CMK (cell line): Measurements from ENCODE around the gene GIGYF2.
A peak's percentile ranks its signal among the peaks of the same experiment; 100 is the strongest.
"Not testable (repeated sequence)": the region's sequence is repeated elsewhere in the genome, so short reads cannot be mapped to it uniquely, and the experiment has no call there.

Experiments
- DNase-seq: peaks from one replicate; pipeline ENCODE4 v3.0.0-alpha.2; 2010; ENCODE audit warnings: low read depth

GIGYF2 gene

DNA sequence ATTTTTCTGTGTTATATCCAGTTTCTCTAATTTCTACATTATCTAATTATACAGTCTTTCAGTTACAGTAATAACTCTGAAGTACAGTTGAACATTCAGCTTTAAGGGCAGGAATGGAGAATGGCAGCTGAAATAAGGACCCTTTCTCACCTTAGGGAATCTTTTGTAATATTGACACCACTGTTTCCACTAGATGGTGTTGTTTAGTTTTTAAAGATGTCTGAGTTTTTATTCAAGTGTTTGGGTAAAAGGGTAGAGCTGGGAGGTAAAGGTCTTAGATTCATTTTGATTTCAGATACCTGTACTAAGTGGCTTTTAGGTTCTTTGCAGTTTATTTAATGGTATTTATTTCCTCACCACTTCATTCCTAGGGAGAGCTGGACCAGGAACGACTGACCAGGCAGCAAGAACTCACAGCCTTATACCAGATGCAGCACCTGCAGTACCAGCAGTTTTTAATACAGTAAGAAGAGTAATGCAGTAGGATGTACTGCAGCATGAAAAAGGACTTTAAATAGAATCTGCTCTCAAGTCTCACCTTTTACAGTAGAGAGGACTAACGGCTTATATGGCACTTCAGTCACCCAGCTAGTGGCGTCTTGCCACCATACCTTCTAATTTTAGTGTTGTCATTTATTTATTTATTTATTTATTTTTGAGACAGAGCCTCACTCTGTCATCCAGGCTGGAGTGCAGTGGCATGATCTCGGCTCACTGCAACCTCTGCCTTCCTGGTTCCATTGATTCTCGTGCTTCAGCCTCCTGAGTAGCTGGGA is 112.4 kb downstream of the GIGYF2 start:
- DNase-seq = no peak

DNA sequence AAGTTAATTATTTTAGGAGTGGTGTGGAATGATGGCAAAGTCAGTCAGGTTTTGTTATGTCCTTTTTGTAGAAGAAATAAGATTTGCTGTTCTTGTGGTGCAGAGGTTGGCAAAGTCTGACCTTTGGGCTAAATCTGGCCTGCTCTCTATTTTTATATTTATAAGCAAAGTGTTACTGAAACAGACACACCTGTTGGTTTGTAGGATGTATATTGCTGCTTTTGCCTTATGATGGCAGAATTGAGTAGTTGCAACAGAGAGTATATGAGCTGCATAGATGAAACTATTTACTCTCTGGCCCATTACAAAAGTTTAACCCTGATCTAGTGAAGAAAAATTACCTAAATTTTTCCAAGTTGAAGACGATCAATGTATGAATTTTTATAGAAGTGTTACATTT is 113.3 kb downstream of the GIGYF2 start:
- no peak for DNase-seq

DNA sequence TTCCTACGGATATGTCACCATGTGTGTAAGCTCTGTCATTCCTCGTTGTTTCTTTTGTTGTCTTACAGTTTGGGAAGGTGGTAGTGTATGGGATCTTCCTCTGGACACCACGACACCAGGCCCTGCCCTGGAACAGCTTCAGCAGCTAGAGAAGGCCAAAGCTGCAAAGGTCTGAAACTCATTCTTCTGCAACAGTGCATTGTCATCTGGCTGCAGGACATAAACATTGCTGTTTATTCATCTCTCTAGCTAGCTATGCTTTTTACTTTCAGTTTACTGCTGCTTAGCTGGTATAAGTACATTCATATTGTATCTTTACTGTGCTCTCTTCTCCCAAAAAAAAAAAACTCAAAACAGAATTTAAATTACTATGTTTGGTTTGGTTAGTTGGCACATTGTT is 118.4 kb downstream of the GIGYF2 start:
- no peak for DNase-seq

DNA sequence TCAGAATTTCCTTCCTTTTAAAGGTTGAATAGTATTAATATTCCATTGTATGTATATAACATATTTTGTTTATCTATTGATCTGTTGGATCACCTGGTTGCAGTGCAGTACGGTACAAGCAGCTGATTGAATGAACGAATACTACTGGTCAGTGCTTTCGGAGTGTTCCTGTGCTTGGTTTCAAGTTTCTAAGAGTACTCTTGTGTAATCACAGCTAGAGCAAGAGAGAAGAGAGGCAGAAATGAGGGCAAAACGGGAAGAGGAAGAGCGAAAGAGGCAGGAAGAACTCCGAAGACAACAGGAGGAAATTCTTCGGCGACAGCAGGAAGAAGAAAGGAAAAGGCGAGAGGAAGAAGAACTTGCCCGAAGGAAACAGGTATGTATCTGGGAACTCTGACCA is 119.5 kb downstream of the GIGYF2 start:
- DNase-seq = no peak

DNA sequence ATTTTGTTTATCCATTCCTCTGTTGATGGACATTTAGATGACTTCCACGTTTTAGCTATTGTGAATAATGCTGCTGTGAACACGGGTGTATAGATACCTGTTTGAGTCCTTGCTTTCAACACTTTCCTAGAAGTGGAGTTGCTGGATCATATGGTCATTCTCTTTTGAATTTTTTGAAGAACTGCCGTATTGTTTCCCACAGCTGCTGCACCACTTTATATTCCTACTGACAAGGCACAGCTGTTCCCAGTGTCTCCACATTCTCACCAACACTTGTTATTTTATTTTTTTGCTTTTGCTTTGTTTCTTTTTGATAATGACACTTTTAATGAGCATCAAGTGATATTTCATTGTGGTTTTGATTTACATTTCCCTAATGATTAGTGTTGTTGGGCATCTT is 120.6 kb downstream of the GIGYF2 start:
- no peak for DNase-seq

DNA sequence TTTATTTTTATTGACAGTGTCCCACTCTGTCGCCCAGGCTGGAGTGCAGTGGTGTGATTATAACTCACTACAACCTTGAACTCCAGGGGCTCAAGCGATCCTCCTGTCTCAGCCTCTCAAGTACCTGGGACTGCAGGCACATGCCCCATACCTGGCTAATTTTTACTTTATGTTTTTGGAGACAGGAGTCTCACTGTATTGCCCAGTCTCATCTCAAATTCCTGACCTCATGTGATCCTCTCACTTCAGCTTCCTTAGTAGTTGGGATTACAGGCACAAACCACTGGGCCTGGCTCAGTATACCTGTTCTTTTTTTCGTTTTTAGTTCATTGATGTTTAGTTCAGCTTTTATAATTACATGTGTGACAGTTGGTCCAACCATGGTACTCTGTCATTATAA is 132.9 kb downstream of the GIGYF2 start:
- no peak for DNase-seq

DNA sequence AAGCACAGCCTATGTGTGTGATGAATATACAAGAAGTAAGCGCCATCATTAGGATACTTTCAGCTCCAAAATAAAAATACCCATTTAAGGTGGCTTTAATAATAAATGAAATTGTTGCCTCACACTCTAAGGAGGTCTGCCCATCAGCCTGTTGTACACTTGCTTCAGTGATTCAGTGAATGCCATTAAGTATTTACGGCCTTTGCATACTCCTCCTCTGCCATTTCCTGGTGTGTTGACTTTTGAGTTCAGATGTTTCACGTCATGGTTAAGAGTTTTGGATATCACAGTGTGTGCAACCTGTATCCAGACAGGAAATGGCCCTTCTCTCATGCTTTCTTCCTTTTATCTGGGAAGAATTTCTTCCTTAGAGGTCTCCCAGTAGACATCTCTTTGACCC is 134.4 kb downstream of the GIGYF2 start:
- no peak for DNase-seq

DNA sequence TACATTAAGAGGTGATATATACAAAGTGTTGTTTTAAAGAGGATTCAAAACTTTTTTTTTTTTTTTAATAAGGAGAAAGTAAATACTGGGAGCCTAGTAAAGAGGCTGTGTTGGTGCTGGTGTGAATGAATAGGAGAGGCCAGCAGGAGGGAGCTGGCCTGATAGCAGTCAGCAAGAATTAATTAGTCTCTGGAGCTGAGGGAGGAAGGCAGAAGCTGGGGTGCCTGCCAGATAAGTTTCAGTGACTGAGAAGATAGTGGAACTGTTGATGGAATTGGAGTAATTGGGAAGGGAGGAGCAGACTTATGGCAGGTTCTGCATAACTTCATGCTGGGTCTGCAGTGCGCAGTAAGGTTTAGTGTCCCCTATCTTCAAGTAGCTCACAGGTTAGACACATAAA is 136.7 kb downstream of the GIGYF2 start:
- no peak for DNase-seq

DNA sequence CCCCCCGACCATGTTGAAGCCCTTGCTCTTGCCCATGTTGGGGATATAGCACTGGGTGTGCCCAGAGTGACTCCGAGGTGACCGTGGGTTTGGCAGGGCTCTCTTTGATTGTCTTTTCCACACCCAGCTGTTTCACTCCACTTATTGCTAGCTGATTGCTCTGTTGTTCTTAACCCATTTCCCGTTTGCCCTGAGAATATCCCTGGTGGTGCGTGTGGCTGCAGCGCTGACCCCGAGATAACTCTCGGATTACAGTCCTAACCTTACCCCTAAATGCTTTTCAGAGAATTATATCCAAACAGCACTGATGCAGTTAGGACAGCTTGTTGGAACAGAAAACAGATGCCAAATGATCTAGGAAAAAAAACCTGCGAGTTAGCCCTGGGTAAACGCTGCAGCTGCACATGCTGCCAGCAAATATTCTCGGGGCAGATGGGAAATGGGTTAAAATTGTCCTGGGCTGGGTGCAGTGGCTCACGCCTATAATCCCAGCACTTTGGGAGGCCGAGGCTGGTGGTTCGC is 138.6 kb downstream of the GIGYF2 start:
- no peak for DNase-seq

DNA sequence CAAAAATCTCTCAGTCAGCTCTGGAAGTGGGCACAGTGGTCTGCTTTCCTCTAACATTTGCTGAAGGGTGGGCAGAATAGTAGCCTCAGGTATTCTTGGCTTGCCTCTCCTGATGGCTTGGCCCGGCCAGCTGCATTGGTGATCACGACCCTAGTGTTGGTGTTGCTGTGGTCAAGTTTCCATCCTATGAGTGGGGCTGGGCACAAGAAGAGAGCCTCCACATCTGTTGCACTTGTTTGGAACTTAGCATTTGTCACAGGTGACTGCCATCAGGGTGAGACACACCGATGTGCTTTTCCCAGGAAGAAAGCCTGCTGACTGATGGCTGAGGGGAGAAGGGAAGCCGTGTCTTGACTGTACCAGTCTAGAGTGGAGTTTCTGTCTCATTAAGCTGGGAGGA is 139.8 kb downstream of the GIGYF2 start:
- no peak for DNase-seq

DNA sequence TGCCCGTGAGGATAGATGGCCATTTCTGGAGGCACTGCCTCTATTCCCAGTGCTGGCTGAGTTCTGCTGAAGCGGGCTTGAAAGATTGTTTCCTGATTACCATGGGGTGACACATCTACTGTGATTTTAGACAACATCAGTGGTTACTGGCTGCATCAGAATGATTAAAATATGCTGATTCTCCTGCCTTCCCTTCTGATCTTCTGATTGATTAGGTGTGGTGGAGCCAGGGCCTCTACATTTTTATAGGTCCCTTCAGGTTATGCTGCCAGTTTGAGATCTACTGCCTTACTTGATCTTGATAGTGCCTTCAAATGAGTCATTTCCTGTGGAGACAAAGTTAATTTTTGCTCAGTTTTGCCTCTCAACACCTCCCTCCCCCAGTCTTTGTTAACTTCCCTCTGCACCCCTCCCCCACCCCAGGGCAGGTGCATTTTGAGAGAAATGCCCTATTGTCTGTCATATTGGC is 141.3 kb downstream of the GIGYF2 start:
- DNase-seq = no peak

DNA sequence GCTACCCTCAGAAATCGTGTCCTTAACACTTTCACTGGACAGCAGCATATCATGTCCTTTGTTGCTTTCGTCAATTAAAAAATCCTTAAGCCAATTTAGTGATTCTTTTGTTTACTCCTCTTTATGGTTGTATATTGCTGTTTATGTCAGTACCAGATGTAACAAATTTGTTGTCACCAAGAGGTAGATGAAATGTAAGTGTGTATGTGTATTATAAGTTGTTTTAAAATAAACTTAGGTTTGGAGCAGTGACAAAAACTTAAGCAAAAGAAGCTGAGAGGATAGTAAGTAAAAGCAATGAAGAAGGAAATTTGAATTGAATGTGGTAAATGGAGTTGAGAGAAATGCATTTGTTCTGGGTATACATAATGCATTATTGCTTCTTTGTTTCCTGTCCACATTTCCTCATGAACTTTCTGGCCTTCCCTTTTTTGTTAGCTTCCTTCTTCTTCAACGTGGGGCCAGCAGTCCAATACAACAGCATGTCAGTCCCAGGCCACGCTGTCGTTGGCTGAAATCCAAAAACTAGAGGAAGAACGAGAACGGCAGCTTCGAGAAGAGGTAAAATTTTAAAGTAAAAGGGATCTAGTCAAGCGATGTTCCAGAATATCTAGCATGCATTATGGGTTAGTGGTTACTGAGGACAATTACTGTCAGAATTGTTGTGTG is 142.4 kb downstream of the GIGYF2 start:
- peak; percentile 44 for DNase-seq

DNA sequence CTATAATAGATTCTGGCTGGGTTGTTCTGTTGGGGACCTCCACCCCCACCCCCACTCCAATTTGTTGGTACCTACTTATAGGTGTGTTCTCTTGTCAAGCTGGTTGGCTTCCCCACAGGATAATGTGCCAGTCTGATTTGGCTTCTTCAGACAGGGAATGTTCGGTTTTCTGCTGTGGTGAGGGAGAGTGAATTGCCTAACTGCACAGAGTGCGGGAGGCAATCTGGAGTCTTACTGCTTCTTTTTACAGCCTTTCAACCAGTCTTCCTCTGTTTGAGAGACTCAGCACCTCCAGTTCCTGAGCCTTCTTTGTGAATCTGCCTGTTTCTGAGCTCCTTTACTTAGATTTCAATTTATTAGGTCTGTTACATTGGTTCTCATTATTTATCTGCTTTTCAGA is 145.6 kb downstream of the GIGYF2 start:
- DNase-seq = no peak

DNA sequence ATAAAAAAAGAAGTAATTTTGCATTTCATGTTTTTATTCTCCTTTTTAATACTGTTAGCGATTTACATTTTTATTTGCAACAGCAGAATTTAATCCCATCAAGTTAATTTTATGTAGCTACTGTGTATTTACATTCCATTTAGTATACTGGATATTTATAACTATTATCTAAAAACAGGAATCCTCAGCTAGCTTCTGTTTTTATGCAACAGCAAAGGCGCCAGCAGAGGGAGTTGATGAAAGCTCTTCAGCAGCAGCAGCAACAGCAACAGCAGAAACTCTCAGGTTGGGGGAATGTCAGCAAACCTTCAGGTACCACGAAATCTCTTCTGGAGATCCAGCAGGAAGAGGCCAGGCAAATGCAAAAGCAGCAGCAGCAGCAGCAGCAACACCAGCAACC is 146.7 kb downstream of the GIGYF2 start:
- DNase-seq = no peak

DNA sequence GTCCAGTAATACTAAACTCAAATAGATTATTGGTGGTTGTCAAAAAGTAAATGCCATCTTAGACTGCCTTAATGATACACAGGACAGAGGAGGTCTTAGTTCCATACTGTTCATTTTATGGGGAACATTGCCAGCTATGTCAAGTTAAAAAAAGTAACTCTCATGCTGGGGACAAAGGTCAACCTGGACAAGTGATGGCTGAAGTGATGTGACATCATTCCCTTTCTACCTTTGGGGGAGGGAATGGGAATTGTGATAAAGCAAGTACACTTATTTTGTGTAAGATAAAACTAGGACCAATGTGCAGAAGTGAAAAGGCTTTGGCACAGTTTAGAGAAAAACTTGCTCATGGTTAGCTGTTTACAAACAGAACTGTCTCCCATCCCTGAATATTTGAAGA is 148.9 kb downstream of the GIGYF2 start:
- no peak for DNase-seq

DNA sequence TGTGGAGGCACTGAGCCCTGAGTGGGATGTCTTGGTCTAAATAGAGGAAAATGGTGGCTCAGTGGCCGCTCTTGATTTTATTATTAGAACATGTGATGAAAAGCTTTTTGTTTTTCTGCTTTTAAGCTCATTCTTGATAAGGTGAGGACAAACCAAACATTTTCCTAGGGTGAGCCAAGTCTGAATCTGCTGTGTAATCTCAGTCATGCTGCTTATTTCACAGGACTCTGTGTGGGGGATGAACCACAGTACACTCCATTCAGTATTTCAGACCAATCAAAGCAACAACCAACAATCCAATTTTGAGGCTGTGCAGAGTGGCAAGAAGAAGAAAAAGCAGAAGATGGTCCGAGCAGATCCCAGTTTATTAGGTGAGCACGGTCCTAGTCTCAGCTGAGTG is 152.9 kb downstream of the GIGYF2 start:
- DNase-seq = no peak

DNA sequence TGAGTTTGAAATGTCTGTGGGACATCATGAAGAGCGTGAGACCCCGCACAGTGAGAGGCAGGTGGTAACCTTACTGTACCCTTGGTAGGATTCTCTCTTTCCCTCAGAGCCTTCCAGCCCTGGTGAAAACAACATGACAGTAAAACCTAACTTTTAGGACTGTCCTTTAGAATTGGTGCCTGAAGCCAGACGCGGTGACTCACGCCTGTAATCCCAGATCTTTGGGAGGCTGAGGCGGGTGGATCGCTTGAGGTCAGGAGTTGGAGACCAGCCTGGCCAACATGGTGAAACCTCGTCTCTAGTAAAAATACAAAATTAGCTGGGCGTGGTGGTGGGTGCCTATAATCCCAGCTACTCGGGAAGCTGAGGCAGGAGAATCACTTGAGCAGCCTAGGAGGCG is 154.9 kb downstream of the GIGYF2 start:
- DNase-seq = not testable (repeated sequence)

DNA sequence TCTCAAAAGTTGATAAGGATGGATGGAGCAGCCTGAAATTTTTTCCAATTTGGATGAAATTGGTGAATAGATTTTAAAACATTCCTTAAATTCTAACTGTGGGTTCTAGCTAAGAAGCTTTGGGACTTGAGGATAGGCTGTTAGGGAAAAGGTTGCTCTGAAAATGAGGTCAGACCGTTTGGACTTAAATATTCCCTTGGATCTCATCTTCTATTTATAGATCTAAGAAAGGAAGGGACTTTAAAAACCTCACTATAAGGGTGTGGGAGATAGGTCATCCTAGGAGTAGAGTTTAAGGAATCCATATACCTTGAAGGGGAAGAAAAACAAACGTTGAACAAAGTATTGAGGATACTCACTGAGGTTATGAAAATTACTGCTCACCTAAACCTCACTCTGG is 155.5 kb downstream of the GIGYF2 start:
- no peak for DNase-seq

DNA sequence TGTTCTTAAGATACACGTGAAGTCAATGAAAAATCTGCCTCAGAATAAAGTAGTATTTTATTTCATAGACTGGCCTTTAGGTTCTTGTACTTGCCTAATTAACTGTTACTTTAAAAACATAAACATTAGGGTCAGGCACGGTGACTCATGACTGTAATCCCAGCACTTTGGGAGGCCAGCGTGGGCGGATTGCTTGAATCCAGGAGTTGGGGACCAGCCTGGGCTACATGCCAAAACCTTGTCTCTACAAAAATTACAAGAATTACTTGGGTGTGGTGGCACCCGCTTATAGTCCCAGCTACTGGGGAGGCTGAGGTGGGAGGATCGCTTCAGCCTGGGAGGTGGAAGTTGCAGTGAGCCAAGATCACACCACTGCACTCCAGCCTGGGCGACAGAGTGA is 157.0 kb downstream of the GIGYF2 start:
- DNase-seq = no peak

DNA sequence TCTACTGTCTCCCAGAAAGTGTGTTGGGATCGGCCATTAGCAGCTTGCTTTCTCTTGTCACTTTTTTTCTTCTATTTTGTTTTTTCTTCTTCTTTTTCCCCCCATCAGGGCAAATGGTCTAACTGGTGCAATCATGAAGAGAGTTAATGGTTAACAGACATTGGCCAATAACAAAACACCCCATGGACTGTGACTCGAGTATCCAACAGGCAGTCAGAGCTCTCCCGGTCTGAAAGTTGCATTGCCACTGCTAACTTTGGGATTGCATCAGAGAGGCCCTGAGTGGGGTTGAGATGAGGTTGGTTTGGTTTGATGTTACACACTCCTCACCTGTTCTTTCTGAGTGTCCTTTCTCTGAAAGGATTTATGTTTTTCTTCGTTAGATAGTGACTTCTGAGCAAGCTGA is 160.0 kb downstream of the GIGYF2 start:
- no peak for DNase-seq

DNA sequence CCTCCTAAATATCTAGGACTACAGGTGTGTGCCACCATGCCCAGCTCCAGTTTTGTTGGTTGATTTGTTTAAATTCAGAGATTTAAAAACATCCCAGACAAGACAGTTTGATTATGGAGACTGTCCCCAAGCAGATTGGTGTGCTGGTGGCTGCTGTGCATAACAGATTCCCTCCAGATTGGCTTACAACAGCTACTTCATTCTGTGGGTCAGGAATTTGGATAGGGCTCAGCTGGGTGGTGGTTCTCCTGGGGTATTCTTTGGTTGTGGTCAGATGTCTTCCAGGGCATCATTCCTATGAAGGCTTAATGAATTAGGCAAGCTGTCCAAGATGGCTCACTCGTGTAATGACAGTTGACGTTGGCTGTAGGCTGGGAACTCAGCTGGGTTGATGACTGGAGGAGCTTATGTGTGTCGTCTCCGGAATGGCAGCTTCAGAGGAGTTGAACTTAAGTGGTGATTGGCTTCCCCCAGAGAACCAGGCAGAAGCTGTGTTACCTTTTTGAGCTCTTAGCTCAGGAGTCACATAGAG is 162.3 kb downstream of the GIGYF2 start:
- no peak for DNase-seq

DNA sequence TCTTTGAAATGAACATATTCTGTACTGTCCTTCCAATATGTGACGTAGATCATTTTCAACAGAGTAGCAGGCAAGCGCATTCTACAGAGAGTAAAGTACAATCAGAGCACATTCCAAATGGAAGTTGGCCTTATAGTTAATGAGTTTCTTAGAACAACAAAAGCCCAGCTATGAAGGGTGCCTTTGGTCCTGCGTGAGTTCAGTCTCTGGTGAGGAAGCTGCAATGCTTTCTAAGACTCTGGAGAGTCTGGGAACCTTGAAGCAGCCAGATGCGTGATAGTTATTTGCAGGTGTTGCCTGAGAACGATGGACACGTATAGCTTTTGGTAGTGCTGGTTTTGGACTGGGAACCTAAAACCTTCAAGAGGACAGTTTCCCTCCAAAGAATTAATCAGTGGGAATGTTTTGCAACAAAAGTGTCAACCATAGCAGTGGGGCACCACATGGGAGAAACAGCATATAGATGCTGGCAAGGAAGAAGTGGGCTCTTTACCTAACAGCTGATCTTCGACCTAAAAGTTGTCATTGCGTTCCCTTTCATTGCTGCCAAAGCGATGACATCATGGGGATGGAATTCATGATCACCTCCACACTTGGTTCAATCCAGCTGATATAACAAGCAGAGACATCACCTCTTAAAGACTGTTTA is 163.6 kb downstream of the GIGYF2 start:
- no peak for DNase-seq

DNA sequence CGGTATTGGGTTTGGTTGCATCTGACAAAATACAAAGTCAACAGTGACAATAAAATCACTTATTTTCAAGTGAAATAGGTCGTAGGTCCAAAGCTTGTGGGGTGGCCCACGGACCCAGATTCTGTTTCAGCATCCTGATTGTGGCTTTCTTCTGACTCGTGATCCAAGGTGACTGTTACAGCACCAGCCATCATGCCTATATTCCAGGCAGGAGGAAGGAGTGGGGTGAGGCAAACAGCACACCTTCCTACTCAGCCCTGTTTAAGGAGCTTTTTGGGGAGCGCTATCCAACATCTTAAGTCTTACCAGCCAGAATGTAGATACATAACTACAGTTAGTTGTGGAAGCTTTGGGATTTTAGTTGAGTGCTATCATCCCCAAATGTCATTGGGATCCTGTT is 164.2 kb downstream of the GIGYF2 start:
- DNase-seq = no peak
